Measurements from ENCODE around the gene PRORP.
"Not testable (repeated sequence)": the region's sequence is repeated elsewhere in the genome, so short reads cannot be mapped to it uniquely, and the experiment has no call there.

The PRORP gene

GRCh38 chr14:35140718-35141581 lies 18.6 kb downstream of the PRORP start:
- no peaks in the 10 kb centered on the region for H3K27me3 ChIP-seq (ENCODE audit: low read depth, low read length)
- no peak overlapping the region for H3K4me3 ChIP-seq (ENCODE audit: low read depth in 1 of 2, low read length in 2 of 2)
- no peak overlapping the region for H3K27ac ChIP-seq (ENCODE audit: low read length)
- no peaks in the 10 kb centered on the region for H3K9me3 ChIP-seq (ENCODE audit: control insufficient read depth in 1 of 2, low read length in 2 of 2)
- H3K36me3 ChIP-seq (ENCODE audit: control insufficient read depth in 1 of 2, insufficient read depth in 2 of 2, low read length in 2 of 2) = peaks cover 3% of the 10 kb centered on the region in 2 donors
- no peaks in the 10 kb centered on the region for H3K4me1 ChIP-seq (ENCODE audit: control insufficient read depth in 1 of 2, insufficient read depth in 2 of 2, low read length in 2 of 2)

GRCh38 chr14:35144029-35144428 lies 21.7 kb downstream of the PRORP start:
- peaks cover 0 to 3% of the 10 kb centered on the region in 2 donors for H3K36me3 ChIP-seq (ENCODE audit: control insufficient read depth in 1 of 2, insufficient read depth in 2 of 2, low read length in 2 of 2)
- no peak overlapping the region for H3K4me3 ChIP-seq (ENCODE audit: low read depth in 1 of 2, low read length in 2 of 2)
- no peaks in the 10 kb centered on the region for H3K9me3 ChIP-seq (ENCODE audit: control insufficient read depth in 1 of 2, low read length in 2 of 2)
- H3K27ac ChIP-seq (ENCODE audit: low read length) = no peak overlapping the region
- H3K4me1 ChIP-seq (ENCODE audit: control insufficient read depth in 1 of 2, insufficient read depth in 2 of 2, low read length in 2 of 2) = no peaks in the 10 kb centered on the region
- H3K27me3 ChIP-seq (ENCODE audit: low read depth, low read length) = no peaks in the 10 kb centered on the region

- Histone ChIP-seq H3K27me3 (ENCODE audit: low read depth, low read length) (no peaks in the 10 kb centered on the region), H3K27ac (ENCODE audit: low read length) (no peak overlapping the region), H3K36me3 (ENCODE audit: control insufficient read depth in 1 of 2, insufficient read depth in 2 of 2, low read length in 2 of 2) (peaks cover 0 to 3% of the 10 kb centered on the region in 2 donors), H3K4me1 (ENCODE audit: control insufficient read depth in 1 of 2, insufficient read depth in 2 of 2, low read length in 2 of 2) (no peaks in the 10 kb centered on the region), H3K9me3 (ENCODE audit: control insufficient read depth in 1 of 2, low read length in 2 of 2) (no peaks in the 10 kb centered on the region), H3K4me3 (ENCODE audit: low read depth in 1 of 2, low read length in 2 of 2) (no peak overlapping the region)
Observed at GRCh38 chr14:35146711-35147149, 24.4 kb downstream of the PRORP start.

- H3K9me3 ChIP-seq (ENCODE audit: control insufficient read depth in 1 of 2, low read length in 2 of 2) = no peaks in the 10 kb centered on the region
- no peak overlapping the region for H3K4me3 ChIP-seq (ENCODE audit: low read depth in 1 of 2, low read length in 2 of 2)
- H3K36me3 ChIP-seq (ENCODE audit: control insufficient read depth in 1 of 2, insufficient read depth in 2 of 2, low read length in 2 of 2) = peaks cover 0 to 3% of the 10 kb centered on the region in 2 donors
- no peaks in the 10 kb centered on the region for H3K4me1 ChIP-seq (ENCODE audit: control insufficient read depth in 1 of 2, insufficient read depth in 2 of 2, low read length in 2 of 2)
- H3K27ac ChIP-seq (ENCODE audit: low read length) = no peak overlapping the region
- H3K27me3 ChIP-seq (ENCODE audit: low read depth, low read length) = no peaks in the 10 kb centered on the region
Observed at GRCh38 chr14:35147186-35147585, 24.8 kb downstream of the PRORP start.

- Histone ChIP-seq H3K27me3 (ENCODE audit: low read depth, low read length) (no peaks in the 10 kb centered on the region), H3K36me3 (ENCODE audit: control insufficient read depth in 1 of 2, insufficient read depth in 2 of 2, low read length in 2 of 2) (peaks cover 0 to 3% of the 10 kb centered on the region in 2 donors), H3K9me3 (ENCODE audit: control insufficient read depth in 1 of 2, low read length in 2 of 2) (no peaks in the 10 kb centered on the region), H3K27ac (ENCODE audit: low read length) (no peak overlapping the region), H3K4me1 (ENCODE audit: control insufficient read depth in 1 of 2, insufficient read depth in 2 of 2, low read length in 2 of 2) (no peaks in the 10 kb centered on the region), H3K4me3 (ENCODE audit: low read depth in 1 of 2, low read length in 2 of 2) (no peak overlapping the region)
Observed at GRCh38 chr14:35147711-35148110, 25.4 kb downstream of the PRORP start.

- Histone ChIP-seq H3K27me3 (ENCODE audit: low read depth, low read length) (no peaks in the 10 kb centered on the region), H3K4me3 (ENCODE audit: low read depth in 1 of 2, low read length in 2 of 2) (no peak overlapping the region), H3K27ac (ENCODE audit: low read length) (no peak overlapping the region), H3K36me3 (ENCODE audit: control insufficient read depth in 1 of 2, insufficient read depth in 2 of 2, low read length in 2 of 2) (peaks cover 0 to 3% of the 10 kb centered on the region in 2 donors), H3K9me3 (ENCODE audit: control insufficient read depth in 1 of 2, low read length in 2 of 2) (no peaks in the 10 kb centered on the region), H3K4me1 (ENCODE audit: control insufficient read depth in 1 of 2, insufficient read depth in 2 of 2, low read length in 2 of 2) (no peaks in the 10 kb centered on the region)
Observed at GRCh38 chr14:35149239-35149638, 26.9 kb downstream of the PRORP start.

GRCh38 chr14:35152531-35152930 lies 30.2 kb downstream of the PRORP start:
- H3K4me1 ChIP-seq (ENCODE audit: control insufficient read depth in 1 of 2, insufficient read depth in 2 of 2, low read length in 2 of 2); H3K9me3 ChIP-seq (ENCODE audit: control insufficient read depth in 1 of 2, low read length in 2 of 2); H3K4me3 ChIP-seq (ENCODE audit: low read depth in 1 of 2, low read length in 2 of 2); H3K27ac ChIP-seq (ENCODE audit: low read length); H3K36me3 ChIP-seq (ENCODE audit: control insufficient read depth in 1 of 2, insufficient read depth in 2 of 2, low read length in 2 of 2); H3K27me3 ChIP-seq (ENCODE audit: low read depth, low read length): not testable (repeated sequence)

- no peak overlapping the region for H3K4me3 ChIP-seq (ENCODE audit: low read depth in 1 of 2, low read length in 2 of 2)
- peaks cover 0 to 4% of the 10 kb centered on the region in 2 donors for H3K4me1 ChIP-seq (ENCODE audit: control insufficient read depth in 1 of 2, insufficient read depth in 2 of 2, low read length in 2 of 2)
- H3K9me3 ChIP-seq (ENCODE audit: control insufficient read depth in 1 of 2, low read length in 2 of 2) = no peaks in the 10 kb centered on the region
- H3K36me3 ChIP-seq (ENCODE audit: control insufficient read depth in 1 of 2, insufficient read depth in 2 of 2, low read length in 2 of 2) = peaks cover 0 to 4% of the 10 kb centered on the region in 2 donors
- H3K27me3 ChIP-seq (ENCODE audit: low read depth, low read length) = no peaks in the 10 kb centered on the region
- no peak overlapping the region for H3K27ac ChIP-seq (ENCODE audit: low read length)
Observed at GRCh38 chr14:35154016-35154415, 31.7 kb downstream of the PRORP start.

- H3K4me1 ChIP-seq (ENCODE audit: control insufficient read depth in 1 of 2, insufficient read depth in 2 of 2, low read length in 2 of 2) = peaks cover 0 to 4% of the 10 kb centered on the region in 2 donors
Observed at GRCh38 chr14:35155962-35156361, 33.6 kb downstream of the PRORP start.

GRCh38 chr14:35158491-35158890 lies 36.1 kb downstream of the PRORP start:
- Histone ChIP-seq H3K9me3 (ENCODE audit: control insufficient read depth in 1 of 2, low read length in 2 of 2) (no peaks in the 10 kb centered on the region), H3K4me1 (ENCODE audit: control insufficient read depth in 1 of 2, insufficient read depth in 2 of 2, low read length in 2 of 2) (peaks cover 0 to 4% of the 10 kb centered on the region in 2 donors), H3K27me3 (ENCODE audit: low read depth, low read length) (no peaks in the 10 kb centered on the region), H3K4me3 (ENCODE audit: low read depth in 1 of 2, low read length in 2 of 2) (no peak overlapping the region), H3K27ac (ENCODE audit: low read length) (no peak overlapping the region), H3K36me3 (ENCODE audit: control insufficient read depth in 1 of 2, insufficient read depth in 2 of 2, low read length in 2 of 2) (peaks cover 0 to 5% of the 10 kb centered on the region in 2 donors)

More at GRCh38 chr14:35155962-35156361, 33.6 kb downstream of the PRORP start:
- H3K9me3 ChIP-seq (ENCODE audit: control insufficient read depth in 1 of 2, low read length in 2 of 2) = no peaks in the 10 kb centered on the region
- no peak overlapping the region for H3K27ac ChIP-seq (ENCODE audit: low read length)
- no peak overlapping the region for H3K4me3 ChIP-seq (ENCODE audit: low read depth in 1 of 2, low read length in 2 of 2)
- no peaks in the 10 kb centered on the region for H3K27me3 ChIP-seq (ENCODE audit: low read depth, low read length)
- H3K36me3 ChIP-seq (ENCODE audit: control insufficient read depth in 1 of 2, insufficient read depth in 2 of 2, low read length in 2 of 2) = peaks cover 0 to 5% of the 10 kb centered on the region in 2 donors

GRCh38 chr14:35158951-35159653 lies 36.8 kb downstream of the PRORP start:
- Histone ChIP-seq H3K36me3 (ENCODE audit: control insufficient read depth in 1 of 2, insufficient read depth in 2 of 2, low read length in 2 of 2) (peaks cover 0 to 5% of the 10 kb centered on the region in 2 donors), H3K27me3 (ENCODE audit: low read depth, low read length) (no peaks in the 10 kb centered on the region), H3K9me3 (ENCODE audit: control insufficient read depth in 1 of 2, low read length in 2 of 2) (no peaks in the 10 kb centered on the region), H3K4me1 (ENCODE audit: control insufficient read depth in 1 of 2, insufficient read depth in 2 of 2, low read length in 2 of 2) (peaks cover 0 to 4% of the 10 kb centered on the region in 2 donors), H3K27ac (ENCODE audit: low read length) (no peak overlapping the region), H3K4me3 (ENCODE audit: low read depth in 1 of 2, low read length in 2 of 2) (no peak overlapping the region)
